GM18951 (cell line): Measurements from ENCODE around the gene MLXIP.

Experiments used
- POLR2A ChIP-seq: IDR thresholded peaks from 4 replicates; pipeline ENCODE4 v1.6.1; 2011; ENCODE audit warnings: mild to moderate bottlenecking; ENCODE audit not compliant: insufficient read length, insufficient read depth; ENCODE audit errors: extremely low read depth
- in situ Hi-C: fragments of 300-500 bp; cut with MboI; formaldehyde crosslinking; loops from one replicate; pipeline ENCODE4 v1.12.0; 2022; ENCODE audit warnings: low sequenced_read_pairs, mixed read lengths, inconsistent platforms; ENCODE audit not compliant: unreplicated experiment

The MLXIP gene

GRCh38 chr12:122150127-122150681 lies 71.6 kb downstream of the MLXIP start:
- TF ChIP-seq POLR2A = no peak
- in situ Hi-C loops = no loop called here

DNA sequence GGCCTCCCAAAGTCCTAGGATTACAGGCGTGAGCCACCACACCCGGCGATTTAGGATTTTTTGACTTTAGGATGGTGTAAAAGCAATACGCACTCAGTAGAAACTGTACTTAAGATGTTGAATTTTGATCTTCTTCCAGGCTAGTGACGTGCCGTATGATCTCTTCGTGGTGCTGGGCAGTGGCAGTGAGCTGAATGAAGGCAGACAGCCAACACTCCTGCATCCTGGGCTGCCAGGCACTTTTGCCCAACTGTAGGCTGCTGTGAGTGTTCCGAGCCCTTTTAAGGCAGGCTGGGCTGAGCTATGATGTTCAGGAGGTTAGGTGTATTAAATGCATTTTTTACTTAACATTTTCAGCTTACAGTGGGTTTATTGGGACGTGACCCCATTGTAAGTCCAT lies 74.2 kb downstream of the MLXIP start:
- in situ Hi-C loops = no loop called here
- no peak for TF ChIP-seq POLR2A

DNA sequence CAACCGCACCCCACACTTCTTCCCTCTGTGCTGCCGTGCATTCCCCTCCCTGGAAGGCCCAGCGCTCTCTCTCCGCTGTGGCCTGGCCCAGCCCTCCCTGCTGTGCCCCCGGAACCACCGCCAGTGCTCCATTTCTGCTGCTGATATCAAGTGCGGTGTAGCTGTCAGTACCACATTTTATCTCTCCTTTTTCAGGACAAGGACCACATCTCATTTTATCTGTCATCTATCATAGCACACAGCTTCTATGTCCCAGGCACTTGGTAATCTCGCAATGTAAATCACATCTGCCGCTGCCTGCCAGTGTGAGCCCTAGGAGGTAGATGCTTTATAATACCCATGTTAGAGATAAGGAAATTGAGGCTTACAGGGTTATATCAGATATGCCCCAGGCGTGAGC lies 77.1 kb downstream of the MLXIP start:
- no peak for TF ChIP-seq POLR2A

GRCh38 chr12:122158700-122159285 lies 80.2 kb downstream of the MLXIP start:
- in situ Hi-C loops = no loop called here
- TF ChIP-seq POLR2A = no peak

More for the DNA sequence above, 77.1 kb downstream of the MLXIP start:
- in situ Hi-C loops = no loop called here

GRCh38 chr12:122159882-122160281 lies 81.3 kb downstream of the MLXIP start:
- in situ Hi-C loops = no loop called here
- no peak for TF ChIP-seq POLR2A

DNA sequence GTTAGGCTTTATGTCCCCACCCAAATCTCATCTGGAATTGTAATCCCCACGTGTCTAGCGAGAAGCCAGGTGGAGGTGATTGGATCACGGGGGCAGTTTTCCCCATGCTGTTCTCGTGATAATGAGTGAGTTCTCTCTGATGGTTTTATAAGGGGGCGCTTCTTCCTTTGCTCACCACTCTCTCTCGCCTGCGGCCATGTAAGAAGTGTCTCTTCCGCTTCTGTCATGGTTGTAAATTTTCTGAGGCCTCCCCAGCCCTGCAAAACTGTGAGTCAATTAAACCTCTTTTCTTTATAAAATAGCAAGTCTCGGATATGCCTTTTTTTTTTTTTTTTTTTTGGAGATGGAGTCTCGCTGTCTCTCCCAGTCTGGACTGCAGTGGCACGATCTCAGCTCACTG lies 82.2 kb downstream of the MLXIP start:
- TF ChIP-seq POLR2A = no peak
- in situ Hi-C loops = no loop called here

- TF ChIP-seq POLR2A = no peak
These were observed 83.1 kb downstream of the MLXIP start for GRCh38 chr12:122161682-122162081.

GRCh38 chr12:122162976-122163375 lies 84.4 kb downstream of the MLXIP start:
- in situ Hi-C loops = no loop called here
- TF ChIP-seq POLR2A = no peak

More at GRCh38 chr12:122161682-122162081, 83.1 kb downstream of the MLXIP start:
- in situ Hi-C loops = no loop called here

DNA sequence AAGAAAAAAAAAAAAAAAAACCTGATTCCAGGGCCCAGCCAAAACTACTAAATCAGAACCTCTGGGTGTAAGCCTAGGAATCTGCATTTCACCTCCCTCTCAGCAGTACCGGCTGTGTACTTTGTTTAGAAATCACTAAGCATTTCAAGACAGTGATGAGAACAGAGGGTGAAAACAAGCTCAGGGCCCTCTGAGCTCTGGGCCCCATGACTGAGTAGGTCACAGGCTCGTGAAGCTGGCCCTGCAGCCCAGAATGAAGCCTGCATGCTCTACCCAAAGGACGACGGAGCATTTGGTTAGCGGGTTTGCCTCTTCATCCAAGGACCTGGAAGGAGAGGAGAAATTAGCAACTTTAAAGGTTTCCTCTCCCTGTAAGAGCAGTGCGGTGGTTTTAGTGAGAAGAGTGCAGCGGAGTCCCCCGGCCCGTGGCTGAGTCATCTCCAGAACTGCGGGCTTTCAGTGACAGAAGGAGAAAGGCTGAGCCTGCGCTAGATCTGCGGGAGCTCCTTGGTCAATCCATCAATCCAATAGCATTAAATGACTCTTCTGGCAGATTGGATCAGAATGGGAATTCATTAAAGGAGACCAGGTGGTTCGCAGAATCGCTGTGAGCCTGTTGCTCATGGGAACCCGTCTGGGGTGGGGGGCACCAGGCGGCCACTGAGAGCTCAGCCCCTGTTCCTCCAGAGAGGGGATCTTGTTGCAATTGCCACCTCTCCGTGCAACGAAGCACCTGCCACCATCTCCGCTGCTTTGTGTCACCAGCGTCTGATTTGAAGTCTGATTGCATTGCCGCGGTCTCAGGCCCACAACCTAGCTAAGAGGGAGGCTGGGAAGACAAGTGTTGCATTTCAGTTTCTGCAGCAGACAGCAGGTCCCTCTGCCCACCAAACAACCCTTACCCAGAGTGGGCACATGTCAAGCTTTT lies 88.1 kb downstream of the MLXIP start:
- no peak for TF ChIP-seq POLR2A
- in situ Hi-C loops = no loop called here

DNA sequence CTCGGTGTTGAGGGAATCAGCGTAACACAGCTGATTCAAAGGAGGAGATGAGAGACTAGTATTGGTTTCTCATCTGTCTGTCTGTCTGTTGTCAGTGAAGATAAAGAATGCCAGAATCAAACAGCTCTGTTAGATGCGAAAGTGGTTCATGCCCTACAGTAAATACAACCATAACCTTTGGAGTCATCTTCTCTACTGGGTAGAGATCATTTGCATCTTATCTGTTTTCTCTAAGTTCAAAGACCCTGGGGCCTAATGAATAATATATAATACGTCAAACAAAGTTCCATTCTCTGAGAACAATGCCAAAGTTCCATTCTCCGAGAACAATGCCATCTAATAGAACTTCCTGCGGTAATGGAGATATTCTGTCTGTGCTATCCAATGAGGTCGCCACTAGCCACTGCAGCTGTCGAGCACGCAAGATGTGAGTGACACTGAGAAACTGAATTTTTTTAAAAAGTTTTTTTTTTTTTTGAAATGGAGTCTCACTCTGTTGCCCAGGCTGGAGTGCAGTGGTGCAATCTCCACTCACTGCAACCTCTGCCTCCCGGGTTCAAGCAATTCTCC lies 88.9 kb downstream of the MLXIP start:
- in situ Hi-C loops = no loop called here
- no peak for TF ChIP-seq POLR2A

- TF ChIP-seq POLR2A = no peak
- in situ Hi-C loops = no loop called here
These were observed 89.9 kb downstream of the MLXIP start for GRCh38 chr12:122168492-122168891.

GRCh38 chr12:122171399-122171798 lies 92.8 kb downstream of the MLXIP start:
- in situ Hi-C loops = no loop called here
- TF ChIP-seq POLR2A = no peak

DNA sequence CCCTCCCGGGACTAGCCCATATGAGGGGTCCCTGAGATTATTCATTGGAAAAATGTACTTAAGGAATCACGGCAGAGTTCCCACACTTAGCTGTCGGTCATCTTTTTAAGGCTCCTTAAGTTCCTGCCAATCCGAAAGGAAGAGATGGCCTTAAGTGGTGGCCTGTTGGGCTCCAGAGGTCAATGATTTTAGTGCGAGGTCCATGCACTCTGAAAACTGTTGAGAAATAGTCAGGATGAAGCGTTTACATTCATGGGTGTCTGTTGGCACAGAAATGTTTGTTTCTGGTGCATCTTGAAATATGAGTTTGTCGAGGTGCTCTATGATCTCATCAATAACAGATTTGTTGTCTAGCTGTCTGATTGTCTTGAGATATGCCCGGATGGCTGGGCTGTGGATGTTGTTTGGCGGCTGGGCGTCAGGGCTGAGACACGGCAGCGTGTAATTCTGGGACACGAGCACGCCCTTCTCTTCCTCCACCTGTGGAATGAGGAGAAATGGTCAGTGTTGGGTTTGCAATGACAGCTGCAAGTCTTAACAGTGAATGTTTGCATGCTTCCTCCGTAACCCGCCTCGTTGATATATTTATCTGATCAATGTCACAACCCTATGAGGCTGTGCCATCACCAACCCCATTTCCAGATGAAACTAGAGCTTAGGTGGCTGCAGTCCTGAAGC lies 93.8 kb downstream of the MLXIP start:
- in situ Hi-C loops = no loop called here
- no peak for TF ChIP-seq POLR2A
